Endothelial cell (in vitro differentiated cells): Measurements from ENCODE around the gene DDX24. TPM values are rescaled to one million over a fixed set of nuclear protein-coding genes. Genes with fewer than 3 reads are reported as not detected.

ENCODE experiments used
- DNase-seq: peaks from one replicate; pipeline ENCODE4 v3.0.0; 2021; ENCODE audit warnings: low spot score
- H3K27ac Mint-ChIP-seq: one replicate; pipeline ENCODE4 v1.8.0; 2021; ENCODE audit warnings: mixed read lengths, inconsistent platforms; ENCODE audit not compliant: unreplicated experiment
- H3K27me3 Mint-ChIP-seq: one replicate; pipeline ENCODE4 v1.8.0; 2021; ENCODE audit warnings: mild to moderate bottlenecking, moderate library complexity, mixed read lengths, inconsistent platforms; ENCODE audit not compliant: unreplicated experiment
- H3K36me3 Mint-ChIP-seq: one replicate; pipeline ENCODE4 v1.8.0; 2021; ENCODE audit warnings: mild to moderate bottlenecking, low read depth, mixed read lengths, inconsistent platforms; ENCODE audit not compliant: unreplicated experiment
- H3K4me1 Mint-ChIP-seq: one replicate; pipeline ENCODE4 v1.8.0; 2021; ENCODE audit warnings: mild to moderate bottlenecking, mixed read lengths, inconsistent platforms; ENCODE audit not compliant: unreplicated experiment
- H3K4me3 Mint-ChIP-seq: one replicate; pipeline ENCODE4 v1.8.0; 2021; ENCODE audit warnings: mild to moderate bottlenecking, mixed read lengths, inconsistent platforms; ENCODE audit not compliant: unreplicated experiment
- H3K9me3 Mint-ChIP-seq: one replicate; pipeline ENCODE4 v1.8.0; 2021; ENCODE audit warnings: mixed read lengths, inconsistent platforms; ENCODE audit not compliant: unreplicated experiment
- total RNA-seq: library from RNA; stranded (reverse); fragmentation: NEBNext Ultra II Directional; extraction: Animal tissue kit (Norgen Biotek cat#: 25700); gene quantifications from one replicate; pipeline ENCODE4 v1.2.1, GENCODE V29; 2021; ENCODE audit not compliant: unreplicated experiment
- TF ChIP-seq, protein P1 (sequence below): fragments of 200-600 bp; sonication (generic); IDR thresholded peaks from one replicate; pipeline ENCODE4 v1.5.0; 2021; ENCODE audit warnings: antibody characterized with exemption; ENCODE audit not compliant: unreplicated experiment

Gene DDX24
- total RNA-seq, 1 donor from 2014 or later, result 89.6 TPM

DNA sequence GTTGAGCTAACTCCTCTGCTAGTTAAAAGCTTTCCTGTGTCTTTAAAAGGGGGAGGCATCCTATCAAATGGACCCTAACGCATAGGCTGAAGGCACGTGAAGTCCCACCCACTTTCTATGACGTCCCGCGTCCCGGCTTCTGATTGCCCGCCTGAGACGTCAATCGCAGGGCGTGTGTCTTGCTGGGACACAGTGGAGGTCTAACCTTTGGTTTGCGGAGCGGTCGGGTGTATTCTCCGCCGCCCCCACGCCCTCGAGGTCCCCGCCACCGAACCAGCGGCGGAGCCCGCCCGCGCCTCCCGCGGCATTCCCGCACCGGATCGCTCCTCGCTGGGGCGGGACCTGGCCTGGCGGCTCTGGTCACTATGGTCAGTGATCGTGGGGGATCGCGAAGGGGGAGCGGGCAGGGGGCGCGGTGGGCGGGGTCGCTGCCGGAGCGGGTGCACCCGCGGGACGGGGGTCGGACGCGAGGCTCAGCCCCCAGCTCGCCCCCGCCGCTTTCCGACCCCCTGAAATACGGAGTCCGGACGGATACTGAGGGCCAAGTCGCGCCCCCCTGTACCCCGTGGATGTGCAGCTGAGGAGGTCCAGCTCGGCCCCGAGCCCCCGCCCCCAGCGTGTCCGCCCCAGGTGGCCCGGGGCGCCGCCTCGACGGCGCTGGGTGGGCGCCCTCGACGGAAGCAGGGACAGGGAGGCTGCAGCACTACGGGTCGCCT, 54.7 kb downstream of the DDX24 start, which contains the start of gene OTUB2:
Gene OTUB2, plus strand, starts transcription at position 168 of the 716 bp plus-strand sequence. Its CDS starts 198 bp downstream, at position 366.
- H3K4me3 Mint-ChIP-seq, result peak within 1 kb of the TSS; percentile 86
- no peak within 1 kb of the TSS for H3K27ac Mint-ChIP-seq
- H3K9me3 Mint-ChIP-seq, result no peaks in the 10 kb centered on the region
- TF ChIP-seq, protein P1, sequence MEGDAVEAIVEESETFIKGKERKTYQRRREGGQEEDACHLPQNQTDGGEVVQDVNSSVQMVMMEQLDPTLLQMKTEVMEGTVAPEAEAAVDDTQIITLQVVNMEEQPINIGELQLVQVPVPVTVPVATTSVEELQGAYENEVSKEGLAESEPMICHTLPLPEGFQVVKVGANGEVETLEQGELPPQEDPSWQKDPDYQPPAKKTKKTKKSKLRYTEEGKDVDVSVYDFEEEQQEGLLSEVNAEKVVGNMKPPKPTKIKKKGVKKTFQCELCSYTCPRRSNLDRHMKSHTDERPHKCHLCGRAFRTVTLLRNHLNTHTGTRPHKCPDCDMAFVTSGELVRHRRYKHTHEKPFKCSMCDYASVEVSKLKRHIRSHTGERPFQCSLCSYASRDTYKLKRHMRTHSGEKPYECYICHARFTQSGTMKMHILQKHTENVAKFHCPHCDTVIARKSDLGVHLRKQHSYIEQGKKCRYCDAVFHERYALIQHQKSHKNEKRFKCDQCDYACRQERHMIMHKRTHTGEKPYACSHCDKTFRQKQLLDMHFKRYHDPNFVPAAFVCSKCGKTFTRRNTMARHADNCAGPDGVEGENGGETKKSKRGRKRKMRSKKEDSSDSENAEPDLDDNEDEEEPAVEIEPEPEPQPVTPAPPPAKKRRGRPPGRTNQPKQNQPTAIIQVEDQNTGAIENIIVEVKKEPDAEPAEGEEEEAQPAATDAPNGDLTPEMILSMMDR, result no peak
- H3K36me3 Mint-ChIP-seq, result no peaks in the 10 kb centered on the region
- peaks cover 8% of the 10 kb centered on the region for H3K4me1 Mint-ChIP-seq
- H3K27me3 Mint-ChIP-seq, result peaks cover 10% of the 10 kb centered on the region
- peak; percentile 96 for DNase-seq

DNA sequence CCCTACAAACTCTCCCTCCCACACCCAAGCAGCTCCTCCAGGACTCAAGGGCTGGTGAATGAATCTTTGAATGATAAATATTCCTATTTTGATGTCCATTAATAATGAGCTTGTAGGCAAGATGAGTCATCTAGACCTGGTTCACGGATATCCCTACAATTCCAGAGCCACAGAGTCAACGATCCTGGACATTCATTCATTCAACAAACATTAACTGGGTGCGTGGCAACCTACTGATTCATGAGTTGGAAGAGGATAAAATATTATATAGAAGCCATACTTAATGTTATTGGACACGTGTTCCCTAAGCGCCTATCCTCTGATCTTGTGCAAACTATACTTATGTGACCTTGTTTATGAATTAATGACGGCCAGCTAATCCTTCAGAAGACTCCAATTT, 55.3 kb downstream of the DDX24 start:
- H3K27ac Mint-ChIP-seq, result no peak overlapping the region
- no peaks in the 10 kb centered on the region for H3K36me3 Mint-ChIP-seq
- peak overlapping the region; percentile 86 for H3K4me3 Mint-ChIP-seq
- H3K27me3 Mint-ChIP-seq, result peaks cover 10% of the 10 kb centered on the region
- TF ChIP-seq, protein P1, result no peak
- H3K4me1 Mint-ChIP-seq, result peaks cover 8% of the 10 kb centered on the region
- H3K9me3 Mint-ChIP-seq, result no peaks in the 10 kb centered on the region
- DNase-seq, result no peak

DNA sequence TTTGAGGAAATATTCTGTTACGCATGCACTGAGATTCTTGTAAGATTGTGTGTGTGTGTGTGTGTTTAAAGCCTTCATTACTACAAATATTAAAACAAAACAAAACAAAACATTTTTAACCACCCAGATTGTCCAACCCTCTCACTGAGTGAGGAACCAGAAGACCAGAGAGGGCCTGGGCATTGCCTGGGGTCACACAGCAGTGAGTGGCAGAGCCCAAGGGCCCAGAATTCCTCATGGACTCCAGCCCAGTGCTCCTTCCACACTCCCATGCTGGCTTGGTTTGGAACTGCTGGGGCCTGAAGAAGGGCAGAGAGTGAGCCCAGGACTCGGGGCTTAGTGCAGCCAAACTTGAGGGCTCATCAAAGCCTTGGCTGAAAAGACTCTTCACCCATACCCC, 56.5 kb downstream of the DDX24 start:
- peaks cover 8% of the 10 kb centered on the region for H3K27me3 Mint-ChIP-seq
- H3K36me3 Mint-ChIP-seq, result no peaks in the 10 kb centered on the region
- TF ChIP-seq, protein P1, result no peak
- H3K27ac Mint-ChIP-seq, result no peak overlapping the region
- no peak for DNase-seq
- H3K4me3 Mint-ChIP-seq, result no peak overlapping the region
- H3K4me1 Mint-ChIP-seq, result peaks cover 8% of the 10 kb centered on the region
- H3K9me3 Mint-ChIP-seq, result no peaks in the 10 kb centered on the region

DNA sequence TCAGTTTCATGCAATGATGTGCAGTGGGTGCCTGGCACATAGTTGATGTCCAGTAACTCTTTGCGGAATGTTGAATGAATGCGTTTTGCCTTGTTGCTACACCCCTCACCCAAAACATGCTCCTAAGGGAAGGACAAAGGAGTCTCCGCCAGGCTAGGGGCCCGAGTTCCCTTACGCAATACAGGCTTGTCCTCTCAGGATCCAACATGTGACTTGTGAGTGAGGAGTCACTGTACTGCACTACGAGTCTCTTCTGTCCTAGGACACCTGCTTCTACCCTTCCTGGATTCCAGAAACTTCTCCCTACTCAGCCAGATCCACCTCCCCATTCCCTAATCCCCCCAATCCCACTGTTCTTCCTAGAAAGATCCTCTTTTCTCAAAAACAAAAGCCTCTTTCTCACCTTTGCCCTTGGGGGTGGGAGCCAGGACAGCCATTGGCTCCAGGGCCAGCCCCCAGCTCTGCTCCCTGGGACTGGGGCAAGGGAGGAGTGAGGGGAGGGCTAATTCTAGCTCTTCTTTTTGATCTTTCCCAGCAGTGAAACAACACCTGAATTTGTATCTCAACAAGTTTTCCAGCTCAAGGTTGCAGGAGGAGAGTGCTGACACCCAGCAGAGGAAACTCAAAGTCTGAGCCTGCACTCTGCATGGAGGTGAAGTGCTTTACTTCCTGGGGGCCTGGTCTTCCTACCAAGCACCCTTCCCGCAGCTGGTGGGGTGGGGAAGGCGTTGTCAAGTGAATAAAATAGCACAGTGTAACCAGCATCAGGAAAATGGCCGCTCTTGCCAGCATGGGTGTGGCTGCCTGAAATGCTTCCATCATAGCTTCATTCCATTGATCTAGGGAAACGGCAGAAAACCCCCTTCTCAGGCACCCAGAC, 58.2 kb downstream of the DDX24 start:
- TF ChIP-seq, protein P1, result no peak
- H3K9me3 Mint-ChIP-seq, result peaks cover 2% of the 10 kb centered on the region
- no peak overlapping the region for H3K27ac Mint-ChIP-seq
- H3K36me3 Mint-ChIP-seq, result peaks cover 2% of the 10 kb centered on the region
- peaks cover 6% of the 10 kb centered on the region for H3K27me3 Mint-ChIP-seq
- no peak for DNase-seq
- no peak overlapping the region for H3K4me3 Mint-ChIP-seq
- H3K4me1 Mint-ChIP-seq, result no peaks in the 10 kb centered on the region
